Liver (tissue), 9 donors: ENCODE measurements around the gene ANKRD13D. TPM values are rescaled to one million over a fixed set of nuclear protein-coding genes. Genes with fewer than 3 reads are reported as not detected.

ENCODE experiments used
- DNase-seq: peaks from one replicate; pipeline ENCODE4 v3.0.0-alpha.2; 2017; ENCODE audit warnings: low spot score
- H3K27ac ChIP-seq, 2 donors: one replicate each; pipeline ENCODE4 v1.7.0; 2013; ENCODE audit warnings: inconsistent platforms in 2 of 2, low read length in 2 of 2, control low read depth in 1 of 2, low read depth in 1 of 2, mild to moderate bottlenecking in 1 of 2
- H3K27me3 ChIP-seq, 4 donors: one replicate each; pipeline versions ENCODE4 v1.6.1 to v1.7.0; 2013; ENCODE audit warnings: low read length in 3 of 4, inconsistent platforms in 1 of 4, mild to moderate bottlenecking in 1 of 4, moderate library complexity in 1 of 4; ENCODE audit not compliant: control insufficient read depth in 4 of 4, insufficient read depth in 4 of 4
- H3K36me3 ChIP-seq, 4 donors: one replicate each; pipeline versions ENCODE4 v1.6.1 to v1.7.0; 2013; ENCODE audit warnings: low read length in 3 of 4, mild to moderate bottlenecking in 3 of 4, low read depth in 1 of 4, moderate library complexity in 1 of 4; ENCODE audit not compliant: control insufficient read depth in 4 of 4, insufficient read depth in 3 of 4
- H3K4me1 ChIP-seq, 4 donors: one replicate each; pipeline versions ENCODE4 v1.6.1 to v1.7.0; 2013; ENCODE audit warnings: low read length in 3 of 4, mild to moderate bottlenecking in 3 of 4, moderate library complexity in 1 of 4; ENCODE audit not compliant: control insufficient read depth in 4 of 4, insufficient read depth in 4 of 4
- H3K4me3 ChIP-seq, 3 donors: one replicate each; pipeline versions ENCODE4 v1.6.1 to v1.7.0; 2013; ENCODE audit warnings: low read length in 3 of 3, control low read depth in 1 of 3, low read depth in 1 of 3, mild to moderate bottlenecking in 1 of 3
- H3K9ac ChIP-seq, 2 donors: one replicate each; pipeline ENCODE4 v1.7.0; 2013; ENCODE audit warnings: low read length in 2 of 2, mild to moderate bottlenecking in 2 of 2, moderate library complexity in 2 of 2, control low read depth in 1 of 2, low read depth in 1 of 2
- H3K9me3 ChIP-seq, 4 donors: one replicate each; pipeline versions ENCODE4 v1.6.1 to v1.7.0; 2013; ENCODE audit warnings: low read length in 3 of 4; ENCODE audit not compliant: control insufficient read depth in 4 of 4
- EGR1 ChIP-seq, 2 donors: IDR thresholded peaks; 2 replicates each; pipeline ENCODE4 v1.6.1; 2016 to 2018; ENCODE audit warnings: antibody characterized with exemption in 2 of 2, low read depth in 2 of 2
- FOXA1 ChIP-seq: IDR thresholded peaks from 2 replicates; pipeline ENCODE4 v1.6.1; 2016; ENCODE audit warnings: antibody characterized with exemption
- FOXA2 ChIP-seq: IDR thresholded peaks from 2 replicates; pipeline ENCODE4 v1.6.1; 2016; ENCODE audit warnings: antibody characterized with exemption
- GABPA ChIP-seq, 2 donors: IDR thresholded peaks in 1 of 2; conservative IDR thresholded peaks in 1 of 2; 2 replicates each; pipeline ENCODE4 v1.6.1; 2016; ENCODE audit warnings: antibody characterized with exemption in 2 of 2, mild to moderate bottlenecking in 1 of 2, moderate library complexity in 1 of 2
- HNF4A ChIP-seq, 2 donors: conservative IDR thresholded peaks; 2 replicates each; pipeline ENCODE4 v1.6.1; 2016; ENCODE audit warnings: antibody characterized with exemption in 2 of 2, mild to moderate bottlenecking in 2 of 2
- HNF4G ChIP-seq: IDR thresholded peaks from 2 replicates; pipeline ENCODE4 v1.6.1; 2016; ENCODE audit warnings: antibody characterized with exemption
- JUND ChIP-seq, 2 donors: IDR thresholded peaks; 2 replicates each; pipeline ENCODE4 v1.6.1; 2016; ENCODE audit warnings: antibody characterized with exemption in 2 of 2
- NR2F2 ChIP-seq: IDR thresholded peaks from 2 replicates; pipeline ENCODE4 v1.6.1; 2016; ENCODE audit warnings: antibody characterized with exemption
- RAD21 ChIP-seq, 2 donors: IDR thresholded peaks; 2 replicates each; pipeline ENCODE4 v1.6.1; 2016; ENCODE audit warnings: antibody characterized with exemption in 2 of 2, mild to moderate bottlenecking in 2 of 2
- RXRA ChIP-seq, 2 donors: IDR thresholded peaks; 2 replicates each; pipeline ENCODE4 v1.6.1; 2017 to 2018; ENCODE audit warnings: antibody characterized with exemption in 2 of 2, mild to moderate bottlenecking in 1 of 2
- SP1 ChIP-seq: IDR thresholded peaks from 2 replicates; pipeline ENCODE4 v1.6.1; 2018; ENCODE audit warnings: antibody characterized with exemption, mild to moderate bottlenecking
- TAF1 ChIP-seq: conservative IDR thresholded peaks from 2 replicates; pipeline ENCODE4 v1.6.1; 2016; ENCODE audit warnings: antibody characterized with exemption, mild to moderate bottlenecking
- YY1 ChIP-seq: IDR thresholded peaks from 2 replicates; pipeline ENCODE4 v1.6.1; 2016; ENCODE audit warnings: antibody characterized with exemption, mild to moderate bottlenecking
- WGBS: extraction: QIAGEN DNeasy Blood & Tissue Kit; methylation state at CpG from one replicate; pipeline ENCODE4 v1.1.7; 2013; 5-methylcytosine and 5-hydroxymethylcytosine counted together
- polyA plus RNA-seq, 2 donors: library from polyadenylated mRNA; stranded (reverse) in 1 of 2; unstranded in 1 of 2; fragments of 200-250 nt in 1 of 2; fragments of >200 nt in 1 of 2; fragmentation: Nextera tagmentation in 1 of 2; extraction: Ambion mirVana in 1 of 2; gene quantifications; one replicate each; pipeline versions ENCODE4 v1.2.1 to v1.2.3, GENCODE V29; 2013 to 2015
- total RNA-seq, 2 donors: library from RNA; depleted of rRNA; stranded (reverse); fragments of >200 nt; gene quantifications; one replicate each; pipeline ENCODE4 v1.2.3, GENCODE V29; 2014
- TF ChIP-seq, protein P1 (sequence below): IDR thresholded peaks from 2 replicates; pipeline ENCODE4 v1.6.1; 2016; ENCODE audit warnings: antibody characterized with exemption
- TF ChIP-seq, protein P2 (sequence below): IDR thresholded peaks from 2 replicates; pipeline ENCODE4 v1.6.1; 2016; ENCODE audit warnings: antibody characterized with exemption, mild to moderate bottlenecking
- TF ChIP-seq, protein P3 (sequence below): IDR thresholded peaks from 2 replicates; pipeline ENCODE4 v1.6.1; 2016; ENCODE audit warnings: antibody characterized with exemption
- TF ChIP-seq, protein P4 (sequence below): fragments of 150-350 bp; IDR thresholded peaks from 2 replicates; pipeline ENCODE4 v1.5.1; 2017; ENCODE audit warnings: improper control_type of control experiment, low read depth, low read length; ENCODE audit not compliant: missing input control
- TF ChIP-seq, protein P5 (sequence below): IDR thresholded peaks from 2 replicates; pipeline ENCODE4 v1.6.1; 2016; ENCODE audit warnings: antibody characterized with exemption
- donor health status: healthy.
- donor health status: healthy.
- donor health status: healthy.
- donor health status: healthy.
- donor health status: healthy.

Gene ANKRD13D
- total and polyA plus RNA-seq, 4 donors, result 5.5 to 15.0 (median 5.9) TPM

DNA sequence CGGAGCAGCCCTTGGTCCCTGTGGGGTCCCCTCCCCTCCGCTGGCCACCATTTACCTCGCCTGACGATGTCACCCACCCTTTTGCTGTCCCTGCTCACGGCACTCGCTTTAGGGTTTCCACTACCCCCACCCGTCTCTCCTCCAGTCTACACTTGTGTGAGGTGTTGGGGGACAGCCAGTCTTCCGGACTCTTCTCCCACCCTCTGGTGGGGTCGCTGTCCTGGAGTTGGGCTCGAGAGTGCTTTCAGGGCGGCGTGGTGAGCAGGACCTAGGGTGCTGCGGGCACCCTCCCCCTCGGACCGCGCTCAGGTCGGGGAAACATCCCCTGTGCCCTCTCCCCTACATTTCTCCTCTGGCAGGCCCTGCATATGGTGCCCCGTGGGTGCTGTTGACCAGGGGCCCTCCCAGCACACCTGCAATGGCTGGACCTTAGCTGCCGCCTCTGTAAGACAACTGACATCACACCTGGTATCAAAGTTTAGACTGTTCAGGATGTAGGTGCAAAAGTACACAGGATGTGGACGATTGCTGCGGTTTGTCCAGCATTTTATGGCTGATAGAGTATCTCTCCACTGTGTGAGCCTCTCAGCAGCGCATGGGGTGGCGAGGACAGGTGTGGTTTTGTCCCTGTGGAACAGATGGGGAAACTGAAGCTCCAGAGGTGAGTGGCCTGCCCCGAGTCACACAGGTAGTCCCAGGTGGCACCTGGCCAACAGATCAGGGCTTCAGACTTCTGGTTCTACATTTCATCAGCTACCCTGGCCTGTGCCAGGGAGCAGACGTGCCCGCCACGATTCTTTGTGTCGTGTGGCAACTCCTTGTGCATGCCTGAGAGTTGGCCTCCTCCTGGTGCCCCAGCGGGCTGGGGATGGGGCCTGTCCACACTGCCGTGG lies 21.7 kb upstream of the ANKRD13D start:
- no peak for DNase-seq
- H3K27me3 ChIP-seq, result no peaks in the 10 kb centered on the region
- H3K9ac ChIP-seq, result peak overlapping the region; percentile 73 to 77
- no peak for TF ChIP-seq NR2F2
- TF ChIP-seq JUND (IDR thresholded peaks at IDR 0.05), result no peak
- TF ChIP-seq TAF1, result no peak
- TF ChIP-seq, protein P1, sequence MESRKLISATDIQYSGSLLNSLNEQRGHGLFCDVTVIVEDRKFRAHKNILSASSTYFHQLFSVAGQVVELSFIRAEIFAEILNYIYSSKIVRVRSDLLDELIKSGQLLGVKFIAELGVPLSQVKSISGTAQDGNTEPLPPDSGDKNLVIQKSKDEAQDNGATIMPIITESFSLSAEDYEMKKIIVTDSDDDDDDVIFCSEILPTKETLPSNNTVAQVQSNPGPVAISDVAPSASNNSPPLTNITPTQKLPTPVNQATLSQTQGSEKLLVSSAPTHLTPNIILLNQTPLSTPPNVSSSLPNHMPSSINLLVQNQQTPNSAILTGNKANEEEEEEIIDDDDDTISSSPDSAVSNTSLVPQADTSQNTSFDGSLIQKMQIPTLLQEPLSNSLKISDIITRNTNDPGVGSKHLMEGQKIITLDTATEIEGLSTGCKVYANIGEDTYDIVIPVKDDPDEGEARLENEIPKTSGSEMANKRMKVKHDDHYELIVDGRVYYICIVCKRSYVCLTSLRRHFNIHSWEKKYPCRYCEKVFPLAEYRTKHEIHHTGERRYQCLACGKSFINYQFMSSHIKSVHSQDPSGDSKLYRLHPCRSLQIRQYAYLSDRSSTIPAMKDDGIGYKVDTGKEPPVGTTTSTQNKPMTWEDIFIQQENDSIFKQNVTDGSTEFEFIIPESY, result no peak
- TF ChIP-seq, protein P2, sequence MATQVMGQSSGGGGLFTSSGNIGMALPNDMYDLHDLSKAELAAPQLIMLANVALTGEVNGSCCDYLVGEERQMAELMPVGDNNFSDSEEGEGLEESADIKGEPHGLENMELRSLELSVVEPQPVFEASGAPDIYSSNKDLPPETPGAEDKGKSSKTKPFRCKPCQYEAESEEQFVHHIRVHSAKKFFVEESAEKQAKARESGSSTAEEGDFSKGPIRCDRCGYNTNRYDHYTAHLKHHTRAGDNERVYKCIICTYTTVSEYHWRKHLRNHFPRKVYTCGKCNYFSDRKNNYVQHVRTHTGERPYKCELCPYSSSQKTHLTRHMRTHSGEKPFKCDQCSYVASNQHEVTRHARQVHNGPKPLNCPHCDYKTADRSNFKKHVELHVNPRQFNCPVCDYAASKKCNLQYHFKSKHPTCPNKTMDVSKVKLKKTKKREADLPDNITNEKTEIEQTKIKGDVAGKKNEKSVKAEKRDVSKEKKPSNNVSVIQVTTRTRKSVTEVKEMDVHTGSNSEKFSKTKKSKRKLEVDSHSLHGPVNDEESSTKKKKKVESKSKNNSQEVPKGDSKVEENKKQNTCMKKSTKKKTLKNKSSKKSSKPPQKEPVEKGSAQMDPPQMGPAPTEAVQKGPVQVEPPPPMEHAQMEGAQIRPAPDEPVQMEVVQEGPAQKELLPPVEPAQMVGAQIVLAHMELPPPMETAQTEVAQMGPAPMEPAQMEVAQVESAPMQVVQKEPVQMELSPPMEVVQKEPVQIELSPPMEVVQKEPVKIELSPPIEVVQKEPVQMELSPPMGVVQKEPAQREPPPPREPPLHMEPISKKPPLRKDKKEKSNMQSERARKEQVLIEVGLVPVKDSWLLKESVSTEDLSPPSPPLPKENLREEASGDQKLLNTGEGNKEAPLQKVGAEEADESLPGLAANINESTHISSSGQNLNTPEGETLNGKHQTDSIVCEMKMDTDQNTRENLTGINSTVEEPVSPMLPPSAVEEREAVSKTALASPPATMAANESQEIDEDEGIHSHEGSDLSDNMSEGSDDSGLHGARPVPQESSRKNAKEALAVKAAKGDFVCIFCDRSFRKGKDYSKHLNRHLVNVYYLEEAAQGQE, result no peak
- TF ChIP-seq FOXA2, result peak; percentile 16
- no peak for TF ChIP-seq EGR1 (IDR thresholded peaks at IDR 0.05; ENCODE audit: low read depth in 2 of 2)
- peak; percentile 80 for TF ChIP-seq HNF4A (conservative IDR thresholded peaks at IDR 0.05)
- peak; percentile 26 for TF ChIP-seq YY1
- TF ChIP-seq, protein P3, sequence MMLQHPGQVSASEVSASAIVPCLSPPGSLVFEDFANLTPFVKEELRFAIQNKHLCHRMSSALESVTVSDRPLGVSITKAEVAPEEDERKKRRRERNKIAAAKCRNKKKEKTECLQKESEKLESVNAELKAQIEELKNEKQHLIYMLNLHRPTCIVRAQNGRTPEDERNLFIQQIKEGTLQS, result no peak
- TF ChIP-seq RXRA (IDR thresholded peaks at IDR 0.05), result peak; percentile 38 to 47
- peak; percentile 46 for TF ChIP-seq SP1
- peak in 1 of 2 donors; percentile 20 for TF ChIP-seq GABPA (IDR thresholded peaks at IDR 0.05 in 1 of 2, conservative IDR thresholded peaks at IDR 0.05 in 1 of 2)
- TF ChIP-seq, protein P4, sequence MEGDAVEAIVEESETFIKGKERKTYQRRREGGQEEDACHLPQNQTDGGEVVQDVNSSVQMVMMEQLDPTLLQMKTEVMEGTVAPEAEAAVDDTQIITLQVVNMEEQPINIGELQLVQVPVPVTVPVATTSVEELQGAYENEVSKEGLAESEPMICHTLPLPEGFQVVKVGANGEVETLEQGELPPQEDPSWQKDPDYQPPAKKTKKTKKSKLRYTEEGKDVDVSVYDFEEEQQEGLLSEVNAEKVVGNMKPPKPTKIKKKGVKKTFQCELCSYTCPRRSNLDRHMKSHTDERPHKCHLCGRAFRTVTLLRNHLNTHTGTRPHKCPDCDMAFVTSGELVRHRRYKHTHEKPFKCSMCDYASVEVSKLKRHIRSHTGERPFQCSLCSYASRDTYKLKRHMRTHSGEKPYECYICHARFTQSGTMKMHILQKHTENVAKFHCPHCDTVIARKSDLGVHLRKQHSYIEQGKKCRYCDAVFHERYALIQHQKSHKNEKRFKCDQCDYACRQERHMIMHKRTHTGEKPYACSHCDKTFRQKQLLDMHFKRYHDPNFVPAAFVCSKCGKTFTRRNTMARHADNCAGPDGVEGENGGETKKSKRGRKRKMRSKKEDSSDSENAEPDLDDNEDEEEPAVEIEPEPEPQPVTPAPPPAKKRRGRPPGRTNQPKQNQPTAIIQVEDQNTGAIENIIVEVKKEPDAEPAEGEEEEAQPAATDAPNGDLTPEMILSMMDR, result no peak
- no peak for TF ChIP-seq FOXA1
- TF ChIP-seq, protein P5, sequence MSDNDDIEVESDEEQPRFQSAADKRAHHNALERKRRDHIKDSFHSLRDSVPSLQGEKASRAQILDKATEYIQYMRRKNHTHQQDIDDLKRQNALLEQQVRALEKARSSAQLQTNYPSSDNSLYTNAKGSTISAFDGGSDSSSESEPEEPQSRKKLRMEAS, result no peak
- peak; percentile 14 for TF ChIP-seq HNF4G
- TF ChIP-seq RAD21 (IDR thresholded peaks at IDR 0.05), result no peak
- H3K4me1 ChIP-seq, result peaks cover 12 to 72% (median 51%) of the 10 kb centered on the region in 4 donors
- 11% methylated on average over 30 of the region's 30 CpGs for WGBS
- H3K27ac ChIP-seq, result peak overlapping the region; percentile 84 to 85
- peak overlapping the region; percentile 59 to 79 (median 79) for H3K4me3 ChIP-seq
- H3K9me3 ChIP-seq, result no peaks in the 10 kb centered on the region
- H3K36me3 ChIP-seq, result no peaks in the 10 kb centered on the region
